MCF 10A (cell line): ENCODE results near the gene TMEM221. TPM values are rescaled to one million over a fixed set of nuclear protein-coding genes. Genes with fewer than 3 reads are reported as not detected.

ENCODE experiments used
- Bru-seq: library from RNA; stranded (reverse); fragments of 400-500 nt; gene quantifications from one replicate; lab custom pipeline; 2021; lab: Mats Ljungman, UMichigan
- BruChase-seq, 2 experiments: library from RNA; stranded (reverse); fragments of 400-500 nt; gene quantifications; one replicate each; lab custom pipeline; 2021; lab: Mats Ljungman, UMichigan
- BruUV-seq: library from RNA; stranded (reverse); fragments of 400-500 nt; replicated peaks from 2 replicates; lab custom pipeline; 2021; lab: Mats Ljungman, UMichigan
- CTCF ChIA-PET: fragments of 300-600 bp; sonication (Branson Sonifier 250); formaldehyde crosslinking; extraction: SDS; loops from one replicate; lab custom pipeline; 2021; ENCODE audit warnings: antibody characterized with exemption, inconsistent platforms; lab: Yijun Ruan, JAX
- POLR2A ChIA-PET: fragments of 300-600, 350-650 bp; sonication (Branson Sonifier 250); formaldehyde crosslinking; extraction: SDS; loops from one replicate; lab custom pipeline; 2020; ENCODE audit warnings: antibody characterized with exemption, inconsistent platforms; lab: Yijun Ruan, JAX
- DNase-seq: peaks from one replicate; pipeline ENCODE4 v3.0.0-alpha.2; 2018; ENCODE audit not compliant: unreplicated experiment
- H3K27ac Mint-ChIP-seq: one replicate; pipeline ENCODE4 v1.8.0; 2022; ENCODE audit warnings: mild to moderate bottlenecking, low read depth, mixed read lengths; ENCODE audit not compliant: unreplicated experiment
- H3K27me3 Mint-ChIP-seq: one replicate; pipeline ENCODE4 v1.8.0; 2022; ENCODE audit warnings: mixed read lengths; ENCODE audit not compliant: insufficient read depth, unreplicated experiment
- H3K36me3 Mint-ChIP-seq: one replicate; pipeline ENCODE4 v1.8.0; 2022; ENCODE audit warnings: mild to moderate bottlenecking, moderate library complexity, mixed read lengths; ENCODE audit not compliant: insufficient read depth, unreplicated experiment
- H3K4me1 Mint-ChIP-seq: one replicate; pipeline ENCODE4 v1.8.0; 2022; ENCODE audit warnings: mixed read lengths; ENCODE audit not compliant: insufficient read depth, unreplicated experiment
- H3K4me3 Mint-ChIP-seq: one replicate; pipeline ENCODE4 v1.8.0; 2022; ENCODE audit warnings: mild to moderate bottlenecking, moderate library complexity, mixed read lengths; ENCODE audit not compliant: unreplicated experiment
- H3K9me3 Mint-ChIP-seq: one replicate; pipeline ENCODE4 v1.8.0; 2022; ENCODE audit warnings: mixed read lengths; ENCODE audit not compliant: unreplicated experiment
- intact Hi-C: fragments of 100-400 bp; cut with micrococcal nuclease; formaldehyde crosslinking; loops from 2 replicates; pipeline ENCODE4 v1.14.1; 2022
- long read RNA-seq: library from polyadenylated mRNA; stranded (forward); transcript quantifications from one replicate; pipeline ENCODE4 v2.0.0, GENCODE V29; 2022
- total RNA-seq: library from RNA; stranded (reverse); gene quantifications from 2 replicates; pipeline ENCODE4 v1.2.3, GENCODE V29; 2022
- TF ChIP-seq, protein P1 (sequence below): fragments of 200-600 bp; IDR thresholded peaks from one replicate; pipeline ENCODE4 v1.8.0; 2022; ENCODE audit warnings: antibody characterized with exemption, mild to moderate bottlenecking; ENCODE audit not compliant: unreplicated experiment

TMEM221 gene
- total RNA-seq (not detected in 2 replicates), Bru-seq, nascent RNA (not detected), BruChase-seq, experiment 1, labeled RNA remaining after a 6-hour chase (not detected), BruChase-seq, experiment 2, labeled RNA remaining after a 2-hour chase (not detected)
- long read RNA-seq, result 0 reads

- Mint-ChIP-seq H3K27ac (no peak within 1 kb of the TSS), H3K9me3 (no peaks in the 10 kb centered on the region), H3K36me3 (no peaks in the 10 kb centered on the region), H3K4me1 (peaks cover 5% of the 10 kb centered on the region), H3K27me3 (no peaks in the 10 kb centered on the region), H3K4me3 (no peak within 1 kb of the TSS)
- POLR2A ChIA-PET, result no interaction called here
- CTCF ChIA-PET, result interaction anchor here (0.7 kb wide), 2 partner anchors 9 to 886 kb away, joined by 3 to 4 read pairs; no protein-coding TSS in a partner anchor
- BruUV-seq, result no TSS peak
- TF ChIP-seq, protein P1, sequence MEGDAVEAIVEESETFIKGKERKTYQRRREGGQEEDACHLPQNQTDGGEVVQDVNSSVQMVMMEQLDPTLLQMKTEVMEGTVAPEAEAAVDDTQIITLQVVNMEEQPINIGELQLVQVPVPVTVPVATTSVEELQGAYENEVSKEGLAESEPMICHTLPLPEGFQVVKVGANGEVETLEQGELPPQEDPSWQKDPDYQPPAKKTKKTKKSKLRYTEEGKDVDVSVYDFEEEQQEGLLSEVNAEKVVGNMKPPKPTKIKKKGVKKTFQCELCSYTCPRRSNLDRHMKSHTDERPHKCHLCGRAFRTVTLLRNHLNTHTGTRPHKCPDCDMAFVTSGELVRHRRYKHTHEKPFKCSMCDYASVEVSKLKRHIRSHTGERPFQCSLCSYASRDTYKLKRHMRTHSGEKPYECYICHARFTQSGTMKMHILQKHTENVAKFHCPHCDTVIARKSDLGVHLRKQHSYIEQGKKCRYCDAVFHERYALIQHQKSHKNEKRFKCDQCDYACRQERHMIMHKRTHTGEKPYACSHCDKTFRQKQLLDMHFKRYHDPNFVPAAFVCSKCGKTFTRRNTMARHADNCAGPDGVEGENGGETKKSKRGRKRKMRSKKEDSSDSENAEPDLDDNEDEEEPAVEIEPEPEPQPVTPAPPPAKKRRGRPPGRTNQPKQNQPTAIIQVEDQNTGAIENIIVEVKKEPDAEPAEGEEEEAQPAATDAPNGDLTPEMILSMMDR, result peak; percentile 14
- DNase-seq, result no peak
- intact Hi-C loops, result no loop called here
Measured at GRCh38 chr19:17448131-17448967, at the start of gene TMEM221. TMEM221 (minus strand) TSS chr19:17448668; CDS start chr19:17448462, 206 bp downstream.

DNA sequence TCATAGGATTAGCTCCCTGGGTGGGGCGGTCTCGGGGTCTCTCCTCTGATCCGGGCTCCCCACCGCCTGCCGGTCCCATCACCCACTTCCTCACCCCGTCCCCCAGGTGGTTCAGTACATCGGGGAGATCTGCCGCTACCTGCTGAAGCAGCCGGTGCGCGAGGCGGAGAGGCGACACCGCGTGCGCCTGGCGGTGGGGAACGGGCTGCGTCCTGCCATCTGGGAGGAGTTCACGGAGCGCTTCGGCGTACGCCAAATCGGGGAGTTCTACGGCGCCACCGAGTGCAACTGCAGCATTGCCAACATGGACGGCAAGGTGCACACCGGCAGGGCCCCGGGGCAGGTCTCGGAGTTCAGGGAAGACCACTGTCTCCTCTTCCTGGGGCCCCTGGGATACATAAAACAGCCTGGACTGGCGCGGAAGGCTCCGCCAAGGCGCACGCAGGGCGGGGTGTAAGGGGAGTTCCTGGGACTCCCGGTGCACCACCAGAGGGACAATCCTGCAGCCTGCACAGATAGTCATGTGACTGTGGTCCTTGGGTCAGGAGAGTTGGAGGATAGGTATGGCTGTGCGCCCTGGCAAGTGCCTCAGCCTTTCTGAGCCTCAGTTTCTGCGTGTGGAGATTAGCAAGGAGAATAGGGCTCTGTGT is 48.8 kb upstream of the TMEM221 start:
- BruUV-seq, result no TSS peak
- DNase-seq, result no peak
- Mint-ChIP-seq H3K9me3 (no peaks in the 10 kb centered on the region), H3K36me3 (peaks cover 32% of the 10 kb centered on the region), H3K27me3 (no peaks in the 10 kb centered on the region), H3K4me3 (no peak overlapping the region), H3K27ac (no peak overlapping the region), H3K4me1 (peaks cover 15% of the 10 kb centered on the region)
- intact Hi-C loops, result no loop called here
- TF ChIP-seq, protein P1, result no peak
- ChIA-PET POLR2A (no interaction called here), CTCF (interaction anchor here (0.6 to 2.8 kb wide), 11 partner anchors 9 to 735 kb away, joined by 3 to 19 read pairs (median 5); no protein-coding TSS in a partner anchor)

DNA sequence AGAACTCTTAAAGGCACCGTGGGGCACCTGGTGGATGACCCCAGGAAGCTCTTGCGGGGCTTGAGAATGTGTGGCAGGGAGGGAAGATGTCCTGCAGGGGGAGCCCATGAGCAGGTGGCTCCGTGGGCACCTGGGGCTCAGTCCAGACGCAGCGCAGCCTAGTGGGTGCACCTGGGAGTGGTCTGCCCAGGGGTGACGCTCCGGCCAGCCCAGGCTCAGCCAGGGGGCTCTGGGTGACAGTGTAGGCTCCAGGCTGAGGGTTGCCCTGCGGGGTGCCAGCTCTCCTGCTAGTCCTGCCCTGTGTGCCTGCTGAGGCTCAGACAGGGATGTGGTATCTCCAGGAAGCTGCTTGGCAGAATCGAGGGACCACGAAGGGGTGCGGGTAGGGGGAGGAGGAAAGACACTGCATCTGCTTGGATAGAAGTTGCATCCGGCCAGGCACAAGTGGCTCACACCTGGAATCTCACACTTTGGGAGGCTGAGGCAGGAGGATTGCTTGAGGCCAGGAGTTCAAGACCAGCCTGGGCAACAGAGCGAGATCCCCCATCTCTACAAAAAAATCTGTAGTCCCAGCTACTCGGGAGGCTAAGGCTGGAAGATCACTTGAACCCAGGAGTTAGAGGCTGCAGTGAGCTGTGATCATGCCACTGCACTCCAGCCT is 48.0 kb upstream of the TMEM221 start:
- CTCF ChIA-PET, result interaction anchor here (0.6 to 2.8 kb wide), 28 partner anchors 9 to 1819 kb away, joined by 3 to 19 read pairs (median 3); partner anchors contain the start of gene PGLS
- no peaks in the 10 kb centered on the region for H3K9me3 Mint-ChIP-seq
- no TSS peak for BruUV-seq
- no peaks in the 10 kb centered on the region for H3K27me3 Mint-ChIP-seq
- intact Hi-C loops, result no loop called here
- no peak overlapping the region for H3K4me3 Mint-ChIP-seq
- peaks cover 15% of the 10 kb centered on the region for H3K4me1 Mint-ChIP-seq
- TF ChIP-seq, protein P1, result peak; percentile 90
- no peak overlapping the region for H3K27ac Mint-ChIP-seq
- peaks cover 27% of the 10 kb centered on the region for H3K36me3 Mint-ChIP-seq
- DNase-seq, result peak; percentile 86
- POLR2A ChIA-PET, result interaction anchor here (0.7 to 1.3 kb wide), 4 partner anchors 25 to 437 kb away, joined by 3 to 4 read pairs (median 3); partner anchors contain the start of genes CCDC124 and RPL18A
